Caco-2 (cell line): Measurements from ENCODE around the gene NRXN2. TPM values are rescaled to one million over a fixed set of nuclear protein-coding genes. Genes with fewer than 3 reads are reported as not detected.

ENCODE experiments used
- BruUV-seq: library from RNA; stranded (reverse); fragments of 400-500 nt; replicated peaks from 2 replicates; lab custom pipeline; 2021; lab: Mats Ljungman, UMichigan
- CTCF ChIA-PET: fragments of 300-600 bp; sonication (Branson Sonifier 250); formaldehyde crosslinking; loops from one replicate; lab custom pipeline; 2022; ENCODE audit warnings: antibody characterized with exemption; lab: Charles Lee
- POLR2A ChIA-PET: fragments of 300-600 bp; sonication (Branson Sonifier 250); formaldehyde crosslinking; loops from one replicate; lab custom pipeline; 2022; ENCODE audit warnings: antibody characterized with exemption; lab: Charles Lee
- DNase-seq, 2 experiments: peaks; one replicate each; pipeline versions ENCODE4 v3.0.0 to v3.0.0-alpha.2; 2020 to 2022
- H3K27me3 ChIP-seq: replicated peaks from 2 replicates; pipeline ENCODE4 v1.6.0; 2011; ENCODE audit warnings: low read length; ENCODE audit not compliant: control insufficient read depth, insufficient read depth
- H3K36me3 ChIP-seq: 2 replicates; pipeline ENCODE4 v1.5.1; 2011; ENCODE audit warnings: low read length; ENCODE audit not compliant: control insufficient read depth, insufficient read depth
- H3K4me1 ChIP-seq: fragments of 250-450 bp; sonication (Bioruptor Pico); 2 replicates; pipeline ENCODE4 v1.5.1; 2020; ENCODE audit warnings: mild to moderate bottlenecking
- H3K4me3 ChIP-seq: 2 replicates; pipeline ENCODE4 v1.5.1; 2011; ENCODE audit warnings: low read depth, mild to moderate bottlenecking, control low read depth, low read length
- H3K9me3 ChIP-seq: fragments of 250-450 bp; sonication (Bioruptor Pico); 2 replicates; pipeline ENCODE4 v1.5.1; 2020; ENCODE audit warnings: mild to moderate bottlenecking, moderate library complexity
- H3K27ac Mint-ChIP-seq: one replicate; pipeline ENCODE4 v1.8.0; 2022; ENCODE audit warnings: mixed read lengths; ENCODE audit not compliant: unreplicated experiment
- H3K27me3 Mint-ChIP-seq: one replicate; pipeline ENCODE4 v1.8.0; 2022; ENCODE audit warnings: mixed read lengths; ENCODE audit not compliant: insufficient read depth, unreplicated experiment
- H3K36me3 Mint-ChIP-seq: one replicate; pipeline ENCODE4 v1.8.0; 2022; ENCODE audit warnings: mild to moderate bottlenecking, mixed read lengths; ENCODE audit not compliant: insufficient read depth, unreplicated experiment
- H3K4me1 Mint-ChIP-seq: one replicate; pipeline ENCODE4 v1.8.0; 2022; ENCODE audit warnings: low read depth, mixed read lengths; ENCODE audit not compliant: unreplicated experiment
- H3K4me3 Mint-ChIP-seq: one replicate; pipeline ENCODE4 v1.8.0; 2022; ENCODE audit warnings: mild to moderate bottlenecking, moderate library complexity, mixed read lengths; ENCODE audit not compliant: unreplicated experiment
- H3K9me3 Mint-ChIP-seq: one replicate; pipeline ENCODE4 v1.8.0; 2022; ENCODE audit warnings: mixed read lengths; ENCODE audit not compliant: unreplicated experiment
- CTCF ChIP-seq, 2 experiments: fragments of 200-600 bp in 1 of 2; IDR thresholded peaks; 1 replicate in 1 of 2; 2 replicates in 1 of 2; pipeline versions ENCODE4 v1.5.1 to v1.8.0; 2011 to 2022; ENCODE audit warnings: antibody characterized with exemption in 1 of 2, control low read depth in 1 of 2, inconsistent platforms in 1 of 2, low read depth in 1 of 2, low read length in 1 of 2, mild to moderate bottlenecking in 1 of 2, moderate library complexity in 1 of 2; ENCODE audit not compliant: insufficient read depth in 1 of 2, severe bottlenecking in 1 of 2, unreplicated experiment in 1 of 2
- intact Hi-C: fragments of 100-400 bp; cut with micrococcal nuclease; formaldehyde crosslinking; loops from one replicate; pipeline ENCODE4 v1.10.0; 2022; ENCODE audit not compliant: unreplicated experiment
- total RNA-seq: library from RNA; stranded (reverse); gene quantifications from 2 replicates; pipeline ENCODE4 v1.2.3, GENCODE V29; 2022

The NRXN2 gene
- total RNA-seq, 1 experiment from 2014 or later: 7.6 TPM

DNA sequence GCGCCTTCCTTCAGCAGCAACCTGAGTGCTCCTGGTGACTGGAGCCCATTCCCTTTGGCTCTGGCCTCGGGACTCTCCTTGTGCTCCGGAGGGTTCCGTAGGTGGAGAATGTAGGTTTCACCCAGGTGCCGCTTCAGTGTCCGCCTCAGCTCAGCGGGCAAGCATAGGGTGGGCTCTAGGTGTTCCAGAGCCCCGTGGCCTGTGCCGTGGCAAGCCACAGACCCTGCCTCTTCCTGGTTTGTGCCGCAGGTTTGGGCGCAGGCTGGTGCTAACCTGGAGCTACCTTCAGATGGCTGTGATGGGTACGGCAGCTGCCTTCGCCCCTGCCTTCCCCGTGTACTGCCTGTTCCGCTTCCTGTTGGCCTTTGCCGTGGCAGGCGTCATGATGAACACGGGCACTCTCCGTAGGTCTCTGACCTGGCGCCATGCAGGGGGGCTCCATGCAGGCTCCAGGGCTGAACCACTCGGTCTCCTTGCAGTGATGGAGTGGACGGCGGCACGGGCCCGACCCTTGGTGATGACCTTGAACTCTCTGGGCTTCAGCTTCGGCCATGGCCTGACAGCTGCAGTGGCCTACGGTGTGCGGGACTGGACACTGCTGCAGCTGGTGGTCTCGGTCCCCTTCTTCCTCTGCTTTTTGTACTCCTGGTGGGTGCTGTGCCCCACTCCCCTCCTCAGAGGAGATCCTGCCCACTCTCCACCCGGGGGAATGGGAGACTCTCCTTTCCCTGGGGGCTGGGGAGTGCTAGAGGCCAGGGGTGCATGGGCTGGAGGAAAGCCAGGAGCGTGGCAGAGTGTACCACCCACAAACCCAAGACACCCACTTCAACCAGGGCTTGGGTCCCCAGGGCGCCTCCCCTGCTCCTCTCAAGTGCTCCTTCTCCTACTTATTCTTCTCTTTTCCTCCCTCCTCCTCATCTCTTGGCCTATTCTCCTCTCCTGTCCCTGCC, 129.6 kb downstream of the NRXN2 start:
- peaks cover 14% of the 10 kb centered on the region for H3K9me3 Mint-ChIP-seq
- 0 out of 2 replicates have a peak, but pooled peaks cover 4% of the 10 kb centered on the region for H3K9me3 ChIP-seq
- TF ChIP-seq CTCF (IDR thresholded peaks at IDR 0.05; ENCODE audit: insufficient read depth in 1 of 2, low read depth in 1 of 2, low read length in 1 of 2, severe bottlenecking in 1 of 2, unreplicated experiment in 1 of 2): no peak
- intact Hi-C loops: no loop called here
- H3K27me3 ChIP-seq: no peaks in the 10 kb centered on the region
- H3K27me3 Mint-ChIP-seq: no peaks in the 10 kb centered on the region
- no peak overlapping the region for H3K27ac Mint-ChIP-seq
- no TSS peak for BruUV-seq
- peaks cover 5% of the 10 kb centered on the region for H3K4me1 ChIP-seq
- ChIA-PET CTCF (no interaction called here), POLR2A (no interaction called here)
- no peak for DNase-seq
- H3K36me3 Mint-ChIP-seq: no peaks in the 10 kb centered on the region
- H3K36me3 ChIP-seq: no peaks in the 10 kb centered on the region
- H3K4me1 Mint-ChIP-seq: no peaks in the 10 kb centered on the region
- no peak overlapping the region for H3K4me3 Mint-ChIP-seq
- H3K4me3 ChIP-seq: no peak overlapping the region

- Mint-ChIP-seq H3K36me3 (no peaks in the 10 kb centered on the region), H3K27me3 (no peaks in the 10 kb centered on the region), H3K27ac (no peak overlapping the region), H3K4me1 (no peaks in the 10 kb centered on the region), H3K9me3 (peaks cover 22% of the 10 kb centered on the region), H3K4me3 (no peak overlapping the region)
- BruUV-seq: no TSS peak
- CTCF ChIA-PET: no interaction called here
- Histone ChIP-seq H3K9me3 (0 out of 2 replicates have a peak, but pooled peaks cover 4% of the 10 kb centered on the region), H3K4me1 (peaks cover 5% of the 10 kb centered on the region), H3K36me3 (no peaks in the 10 kb centered on the region), H3K4me3 (no peak overlapping the region), H3K27me3 (no peaks in the 10 kb centered on the region)
- POLR2A ChIA-PET: no interaction called here
- intact Hi-C loops: no loop called here
- DNase-seq: no peak
- no peak for TF ChIP-seq CTCF (IDR thresholded peaks at IDR 0.05; ENCODE audit: insufficient read depth in 1 of 2, low read depth in 1 of 2, low read length in 1 of 2, severe bottlenecking in 1 of 2, unreplicated experiment in 1 of 2)
Observed at GRCh38 chr11:64592656-64593055, 130.3 kb downstream of the NRXN2 start.

GRCh38 chr11:64592234-64592615, 130.8 kb downstream of the NRXN2 start:
- ChIA-PET CTCF (no interaction called here), POLR2A (no interaction called here)
- Histone ChIP-seq H3K4me3 (no peak overlapping the region), H3K36me3 (no peaks in the 10 kb centered on the region), H3K27me3 (no peaks in the 10 kb centered on the region), H3K4me1 (peaks cover 5% of the 10 kb centered on the region), H3K9me3 (0 out of 2 replicates have a peak, but pooled peaks cover 4% of the 10 kb centered on the region)
- TF ChIP-seq CTCF (IDR thresholded peaks at IDR 0.05; ENCODE audit: insufficient read depth in 1 of 2, low read depth in 1 of 2, low read length in 1 of 2, severe bottlenecking in 1 of 2, unreplicated experiment in 1 of 2): no peak
- no peaks in the 10 kb centered on the region for H3K36me3 Mint-ChIP-seq
- intact Hi-C loops: no loop called here
- BruUV-seq: no TSS peak
- no peaks in the 10 kb centered on the region for H3K4me1 Mint-ChIP-seq
- no peak overlapping the region for H3K27ac Mint-ChIP-seq
- no peaks in the 10 kb centered on the region for H3K27me3 Mint-ChIP-seq
- no peak overlapping the region for H3K4me3 Mint-ChIP-seq
- no peak for DNase-seq
- peaks cover 25% of the 10 kb centered on the region for H3K9me3 Mint-ChIP-seq
